H1 (cell line): ENCODE results near the gene CCDC63. TPM values are rescaled to one million over a fixed set of nuclear protein-coding genes. Genes with fewer than 3 reads are reported as not detected.

Experiments used
- CTCF ChIA-PET: fragments of 300-600 bp; sonication (Branson Sonifier 250); formaldehyde crosslinking; loops from one replicate; lab custom pipeline; 2021; ENCODE audit not compliant: partially characterized antibody; lab: Charles Lee
- POLR2A ChIA-PET: fragments of 300-600 bp; sonication (Branson Sonifier 250); formaldehyde crosslinking; loops from one replicate; lab custom pipeline; 2021; ENCODE audit warnings: inconsistent platforms; ENCODE audit not compliant: partially characterized antibody; lab: Charles Lee
- DNase-seq, 2 experiments: peaks; one replicate each; pipeline versions ENCODE4 v3.0.0 to v3.0.0-alpha.2; 2010 to 2022; ENCODE audit warnings: low spot score in 2 of 2, low read depth in 1 of 2, mixed read lengths in 1 of 2
- FAIRE-seq: peaks from 2 replicates; lab custom pipeline; 2011; peaks lifted over from hg19 to GRCh38; lab: Jason Lieb, UNC
- H2AFZ ChIP-seq: 2 replicates; pipeline ENCODE4 v1.8.1; 2012; ENCODE audit warnings: low read length, inconsistent platforms
- H2AK5ac ChIP-seq: 2 replicates; pipeline ENCODE4 v1.6.1; 2013; ENCODE audit warnings: low read depth, low read length
- H2BK120ac ChIP-seq: replicated peaks from 2 replicates; pipeline ENCODE3; 2013; ENCODE audit warnings: low read depth, low read length, inconsistent platforms
- H2BK12ac ChIP-seq: 2 replicates; pipeline ENCODE4 v1.6.1; 2013; ENCODE audit warnings: low read depth, low read length
- H2BK15ac ChIP-seq: 2 replicates; pipeline ENCODE4 v1.6.1; 2013; ENCODE audit warnings: low read length
- H2BK20ac ChIP-seq: 2 replicates; pipeline ENCODE4 v1.6.1; 2013; ENCODE audit warnings: low read length
- H2BK5ac ChIP-seq: 2 replicates; pipeline ENCODE4 v1.6.1; 2013; ENCODE audit warnings: low read depth, low read length
- H3K14ac ChIP-seq: 2 replicates; pipeline ENCODE4 v1.6.1; 2013; ENCODE audit warnings: inconsistent platforms; ENCODE audit not compliant: insufficient read length
- H3K18ac ChIP-seq: 2 replicates; pipeline ENCODE4 v1.6.1; 2013; ENCODE audit warnings: low read length; ENCODE audit errors: extremely low read depth
- H3K23ac ChIP-seq: 2 replicates; pipeline ENCODE4 v1.6.1; 2013; ENCODE audit warnings: inconsistent platforms; ENCODE audit not compliant: insufficient read length
- H3K23me2 ChIP-seq: 2 replicates; pipeline ENCODE4 v1.6.1; 2013; ENCODE audit warnings: low read depth, low read length
- H3K27ac ChIP-seq: 2 replicates; pipeline ENCODE4 v1.6.1; 2011; ENCODE audit warnings: low read depth, low read length, inconsistent platforms
- H3K27me3 ChIP-seq, 4 experiments: replicated peaks in 1 of 4; 1 replicate in 1 of 4; 2 replicates in 3 of 4; pipeline versions ENCODE4 v1.6.1 to v1.8.1; 2011 to 2013; ENCODE audit warnings: low read length in 3 of 4, mild to moderate bottlenecking in 3 of 4, inconsistent platforms in 2 of 4, mixed read lengths in 2 of 4, moderate library complexity in 1 of 4; ENCODE audit not compliant: control insufficient read depth in 3 of 4, insufficient read depth in 3 of 4; ENCODE audit errors: extremely low read depth in 1 of 4
- H3K36me3 ChIP-seq, 4 experiments: 2 replicates each; pipeline versions ENCODE4 v1.6.1 to v1.8.1; 2011 to 2013; ENCODE audit warnings: mild to moderate bottlenecking in 4 of 4, low read length in 3 of 4, moderate library complexity in 2 of 4, control low read depth in 1 of 4, inconsistent platforms in 1 of 4; ENCODE audit not compliant: insufficient read depth in 4 of 4, control insufficient read depth in 2 of 4
- H3K4ac ChIP-seq: replicated peaks from 2 replicates; pipeline ENCODE3; 2013; ENCODE audit warnings: low read length, low read depth, mixed read lengths, inconsistent platforms; ENCODE audit not compliant: insufficient read length
- H3K4me1 ChIP-seq, 4 experiments: replicated peaks in 1 of 4; 1 replicate in 1 of 4; 2 replicates in 3 of 4; pipeline versions ENCODE4 v1.6.1 to v1.8.1; 2011 to 2013; ENCODE audit warnings: low read length in 3 of 4, inconsistent platforms in 2 of 4, mixed read lengths in 1 of 4; ENCODE audit not compliant: insufficient read depth in 4 of 4, control insufficient read depth in 3 of 4
- H3K4me2 ChIP-seq, 2 experiments: 2 replicates each; pipeline versions ENCODE4 v1.6.1 to v1.8.1; 2011 to 2013; ENCODE audit warnings: low read depth in 2 of 2, low read length in 2 of 2, control low read depth in 1 of 2, inconsistent platforms in 1 of 2, mild to moderate bottlenecking in 1 of 2; ENCODE audit not compliant: insufficient read depth in 1 of 2
- H3K4me3 ChIP-seq, 4 experiments: fragments of 200-600, 300-600 bp in 1 of 4; sonication (generic), shearing (Covaris generic), sonication (Bioruptor Twin) in 1 of 4; 2 replicates each; pipeline versions ENCODE4 v1.5.1 to v1.8.1; 2011 to 2016; ENCODE audit warnings: low read length in 4 of 4, low read depth in 3 of 4, control low read depth in 2 of 4, inconsistent platforms in 2 of 4, mild to moderate bottlenecking in 2 of 4, mixed read lengths in 1 of 4, moderate library complexity in 1 of 4; ENCODE audit not compliant: insufficient read depth in 2 of 4; ENCODE audit errors: extremely low read depth in 1 of 4
- H3K56ac ChIP-seq: replicated peaks from 2 replicates; pipeline ENCODE3; 2013; ENCODE audit warnings: low read depth, mild to moderate bottlenecking, mixed read lengths, low read length, inconsistent platforms; ENCODE audit not compliant: insufficient read length
- H3K79me1 ChIP-seq: 2 replicates; pipeline ENCODE4 v1.6.1; 2013; ENCODE audit warnings: low read depth, low read length, control low read depth
- H3K79me2 ChIP-seq, 2 experiments: 2 replicates each; pipeline versions ENCODE4 v1.6.1 to v1.8.1; 2012 to 2013; ENCODE audit warnings: low read length in 2 of 2, mild to moderate bottlenecking in 2 of 2, inconsistent platforms in 1 of 2; ENCODE audit not compliant: insufficient read depth in 2 of 2, control insufficient read depth in 1 of 2
- H3K9ac ChIP-seq, 4 experiments: replicated peaks in 1 of 4; 1 replicate in 1 of 4; 2 replicates in 3 of 4; pipeline versions ENCODE4 v1.6.1 to v1.8.1; 2011 to 2013; ENCODE audit warnings: low read depth in 3 of 4, low read length in 3 of 4, control low read depth in 2 of 4, mild to moderate bottlenecking in 2 of 4, moderate library complexity in 2 of 4, inconsistent platforms in 1 of 4; ENCODE audit errors: extremely low read depth in 1 of 4
- H3K9me3 ChIP-seq, 2 experiments: 2 replicates each; pipeline versions ENCODE4 v1.6.1 to v1.8.1; 2012 to 2013; ENCODE audit warnings: mild to moderate bottlenecking in 2 of 2, moderate library complexity in 2 of 2, control low read depth in 1 of 2, inconsistent platforms in 1 of 2, low read depth in 1 of 2, low read length in 1 of 2, mixed read lengths in 1 of 2; ENCODE audit not compliant: insufficient read depth in 2 of 2
- H4K20me1 ChIP-seq, 2 experiments: replicated peaks in 1 of 2; 2 replicates each; pipeline versions ENCODE3 to v1.8.1; 2011 to 2013; ENCODE audit warnings: inconsistent platforms in 2 of 2, low read length in 2 of 2, mild to moderate bottlenecking in 1 of 2; ENCODE audit not compliant: insufficient read depth in 2 of 2, control insufficient read depth in 1 of 2
- H4K5ac ChIP-seq: 2 replicates; pipeline ENCODE4 v1.6.1; 2013; ENCODE audit warnings: low read length, low read depth, mixed read lengths, inconsistent platforms; ENCODE audit not compliant: insufficient read length
- H4K8ac ChIP-seq: 2 replicates; pipeline ENCODE4 v1.8.0; 2013; ENCODE audit warnings: mild to moderate bottlenecking, moderate library complexity, low read length, inconsistent platforms; ENCODE audit not compliant: insufficient read depth; ENCODE audit errors: extremely low read depth
- H4K91ac ChIP-seq: replicated peaks from 2 replicates; pipeline ENCODE3; 2013; ENCODE audit warnings: low read length, mixed read lengths, inconsistent platforms; ENCODE audit not compliant: insufficient read length
- BACH1 ChIP-seq: IDR thresholded peaks from 2 replicates; pipeline ENCODE4 v1.6.1; 2012; ENCODE audit warnings: low read length, improper control_type of control experiment
- CBX5 ChIP-seq: fragments of 300-800, 300-1000 bp; sonication (generic); IDR thresholded peaks from 2 replicates; pipeline ENCODE4 v1.7.1; 2016; ENCODE audit warnings: antibody characterized with exemption, low read length, low read depth
- JUND ChIP-seq: IDR thresholded peaks from 2 replicates; pipeline ENCODE4 v1.6.1; 2011; ENCODE audit warnings: mild to moderate bottlenecking, improper control_type of control experiment, low read length
- TBP ChIP-seq: IDR thresholded peaks from 2 replicates; pipeline ENCODE4 v1.6.1; 2011; ENCODE audit warnings: low read depth, low read length, improper control_type of control experiment
- TEAD4 ChIP-seq: IDR thresholded peaks from 2 replicates; pipeline ENCODE4 v1.6.1; 2012; ENCODE audit warnings: low read depth, low read length, inconsistent platforms, mixed read lengths
- WGBS, 2 experiments: shearing (Covaris generic) in 1 of 2; methylation state at CpG; one replicate each; pipeline versions ENCODE4 v1.1.6 to v1.1.7; 2013 to 2015; ENCODE audit warnings: low lambda C conversion rate in 2 of 2, mixed read lengths in 2 of 2, inconsistent platforms in 1 of 2, low coverage in 1 of 2, missing lambda C conversion rate in 1 of 2; ENCODE audit not compliant: insufficient replicate concordance in 2 of 2, insufficient coverage in 1 of 2, insufficient read length in 1 of 2; ENCODE audit errors: extremely low coverage in 1 of 2, missing lambda C conversion rate in 1 of 2; 5-methylcytosine and 5-hydroxymethylcytosine counted together
- polyA plus RNA-seq, 7 experiments: library from polyadenylated mRNA; depleted of rRNA in 3 of 7; stranded (reverse) in 5 of 7; unstranded in 2 of 7; fragments of >200 nt in 5 of 7; fragments of 200-250 nt in 2 of 7; gene quantifications; 1 replicate in 5 of 7; 2 replicates in 1 of 7; 4 replicates in 1 of 7; pipeline versions ENCODE4 v1.2.1 to v1.2.3, GENCODE V29; 2011 to 2013; ENCODE audit warnings: missing spikeins in 2 of 7, mixed read lengths in 2 of 7
- total RNA-seq: library from RNA; stranded (reverse); fragmentation: NEBNext Ultra II Directional; extraction: Animal tissue kit (Norgen Biotek cat#: 25700); gene quantifications from 2 replicates; pipeline ENCODE4 v1.2.1, GENCODE V29; 2021

CCDC63 gene
- total and polyA plus RNA-seq, 2 of the 8 experiments (the other 6 are each of a cell fraction or from before 2014, with no cell fraction given), result 0.42 to 0.93 TPM

DNA sequence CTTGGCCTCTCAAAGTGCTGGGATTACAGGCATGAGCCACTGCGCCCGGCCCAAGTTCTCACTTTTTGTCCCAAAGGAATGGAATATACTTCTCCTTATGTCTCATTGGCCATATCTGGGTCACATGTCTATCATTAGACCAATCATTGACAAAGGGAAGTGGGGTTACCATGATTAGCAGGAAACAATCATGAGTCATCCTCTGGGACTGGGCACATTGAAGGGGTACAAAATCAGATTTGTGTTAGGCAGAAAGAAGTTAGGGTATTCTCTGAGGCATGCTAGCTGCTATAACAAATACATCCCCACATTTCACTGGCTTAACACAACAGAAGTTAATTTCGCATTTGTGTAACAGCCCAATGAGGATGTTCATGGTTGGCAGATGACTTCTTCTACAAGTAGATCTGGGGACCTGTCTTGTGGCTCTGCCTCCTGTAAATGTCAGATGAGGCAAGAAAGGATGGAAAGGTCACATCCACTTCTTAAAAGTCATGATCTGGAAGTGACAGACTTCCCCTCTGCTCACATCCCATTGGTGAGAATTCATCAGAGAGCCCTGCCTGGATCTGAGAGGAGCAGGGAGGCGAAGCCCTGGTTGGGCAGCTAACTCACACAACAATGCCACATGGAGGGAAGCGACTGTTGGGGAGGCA lies 3.1 kb downstream of the CCDC63 start:
- no peak overlapping the region for H2BK120ac ChIP-seq
- no peak overlapping the region for H3K56ac ChIP-seq
- H3K27me3 ChIP-seq, result peaks cover 0 to 3% (median under 1%) of the 10 kb centered on the region in 4 experiments; a peak in 1 of 7 replicates
- H3K14ac ChIP-seq, result no peak overlapping the region
- H2BK15ac ChIP-seq, result no peak overlapping the region
- no peak overlapping the region for H3K27ac ChIP-seq
- H4K91ac ChIP-seq, result no peak overlapping the region
- H3K4me3 ChIP-seq, result no peak overlapping the region
- no peak overlapping the region for H2BK12ac ChIP-seq
- no peak overlapping the region for H2BK5ac ChIP-seq
- no peak overlapping the region for H4K8ac ChIP-seq
- ChIA-PET CTCF (interaction anchor here (1.1 kb wide), 1 partner anchor 167 kb away, joined by 3 read pairs; no protein-coding TSS in a partner anchor), POLR2A (interaction anchor here (1.8 kb wide), 1 partner anchor 107 kb away, joined by 5 read pairs; the partner anchor contains the start of gene PPP1CC)
- H3K23ac ChIP-seq, result no peak overlapping the region
- no peaks in the 10 kb centered on the region for H3K79me2 ChIP-seq
- H3K18ac ChIP-seq, result no peak overlapping the region
- no peak overlapping the region for H3K4ac ChIP-seq
- no peaks in the 10 kb centered on the region for H3K9me3 ChIP-seq
- H3K23me2 ChIP-seq, result no peaks in the 10 kb centered on the region
- no peak overlapping the region for H2AK5ac ChIP-seq
- 94% methylated on average over 5 of the region's 5 CpGs; no CpG with 5 or more reads in 1 of the 2 experiments for WGBS, 2 experiments
- no peaks in the 10 kb centered on the region for H3K79me1 ChIP-seq
- FAIRE-seq (no peak), DNase-seq (no peak)
- TF ChIP-seq CBX5 (no peak), BACH1 (no peak), TBP (no peak), TEAD4 (no peak), JUND (no peak)
- H3K4me1 ChIP-seq, result peaks cover 2 to 7% (median 5%) of the 10 kb centered on the region in 4 experiments; a peak in 6 of 7 replicates
- no peaks in the 10 kb centered on the region for H4K20me1 ChIP-seq
- no peak overlapping the region for H2AFZ ChIP-seq
- no peak overlapping the region for H2BK20ac ChIP-seq
- no peak overlapping the region for H3K9ac ChIP-seq
- H4K5ac ChIP-seq, result no peak overlapping the region
- H3K4me2 ChIP-seq, result no peak overlapping the region
- no peaks in the 10 kb centered on the region for H3K36me3 ChIP-seq
